Activated T-helper 17 cell treated with anti-CD3 and anti-CD28 coated beads, Interleukin-2, amount 50 U/mL, for 72 hours (primary cell): ENCODE results near the gene ZNF506. TPM values are rescaled to one million over a fixed set of nuclear protein-coding genes. Genes with fewer than 3 reads are reported as not detected.
A peak's percentile ranks its signal among the peaks of the same experiment; 100 is the strongest.
"Not testable (repeated sequence)": the region's sequence is repeated elsewhere in the genome, so short reads cannot be mapped to it uniquely, and the experiment has no call there.

Experiments
- ATAC-seq: fragments of 150-1000 bp; cut with Tn5 transposase; replicated peaks from 2 replicates; pipeline ENCODE4 v1.10.0; 2021; ENCODE audit warnings: mild to moderate bottlenecking, moderate library complexity
- H3K27ac Mint-ChIP-seq: one replicate; pipeline ENCODE4 v1.8.0; 2022; ENCODE audit warnings: mixed read lengths
- H3K27me3 Mint-ChIP-seq: one replicate; pipeline ENCODE4 v1.8.0; 2022; ENCODE audit warnings: mixed read lengths
- H3K36me3 Mint-ChIP-seq: one replicate; pipeline ENCODE4 v1.8.0; 2022; ENCODE audit warnings: low read depth, mild to moderate bottlenecking, mixed read lengths
- H3K4me1 Mint-ChIP-seq: one replicate; pipeline ENCODE4 v1.8.0; 2022; ENCODE audit warnings: mixed read lengths
- H3K4me3 Mint-ChIP-seq: one replicate; pipeline ENCODE4 v1.8.0; 2022; ENCODE audit warnings: mild to moderate bottlenecking, mixed read lengths
- H3K9me3 Mint-ChIP-seq: one replicate; pipeline ENCODE4 v1.8.0; 2022; ENCODE audit warnings: mixed read lengths
- total RNA-seq, 2 donors: library from RNA; stranded (reverse); gene quantifications; one replicate each; pipeline ENCODE4 v1.2.3, GENCODE V29; 2022

Gene ZNF506
- total RNA-seq, 2 donors from 2014 or later = 16.1 to 58.1 TPM

DNA sequence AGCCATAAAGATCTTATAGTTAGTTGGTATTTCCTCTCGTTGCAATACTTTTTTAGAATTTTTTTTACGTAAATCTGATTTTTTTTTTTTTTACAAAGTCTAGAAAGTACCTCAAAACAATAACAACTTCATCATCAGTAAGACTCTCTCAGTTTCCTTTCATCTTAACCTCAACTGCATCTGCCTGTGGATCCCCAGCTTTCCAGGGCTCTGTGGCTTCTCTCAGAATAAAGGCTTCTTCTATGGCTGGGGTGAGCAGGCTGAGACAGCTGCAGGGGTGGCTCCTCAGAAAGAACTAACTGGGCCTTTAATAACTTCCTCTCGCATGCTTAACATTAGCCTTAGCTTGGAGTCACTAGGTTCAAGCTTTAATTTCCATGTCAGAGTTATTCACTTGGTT, 4.2 kb downstream of the ZNF506 start:
- Mint-ChIP-seq H3K9me3 (peaks cover 4% of the 10 kb centered on the region), H3K4me3 (peak overlapping the region; percentile 96), H3K36me3 (peaks cover 87% of the 10 kb centered on the region), H3K4me1 (peaks cover 17% of the 10 kb centered on the region), H3K27ac (peak overlapping the region; percentile 85), H3K27me3 (no peaks in the 10 kb centered on the region)
- ATAC-seq = peak; percentile 69

DNA sequence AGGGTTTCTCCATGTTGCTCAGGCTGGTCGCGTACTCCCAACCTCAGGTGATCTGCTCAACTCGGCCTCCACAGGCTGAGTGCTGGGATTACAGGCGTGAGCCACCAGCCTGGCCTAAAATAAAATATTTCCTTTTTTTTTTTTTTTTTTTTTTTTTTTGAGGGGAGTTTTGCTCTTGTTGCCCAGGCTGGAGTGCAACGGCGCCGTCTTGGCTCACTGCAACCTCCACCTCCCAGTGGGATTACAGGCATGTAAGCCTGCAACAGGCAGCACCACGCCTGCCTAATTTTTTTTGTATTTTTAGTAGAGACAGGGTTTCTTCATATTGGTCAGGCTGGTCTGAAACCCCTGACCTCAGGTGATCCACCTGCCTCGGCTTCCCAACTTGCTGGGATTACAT, 4.9 kb downstream of the ZNF506 start:
- ATAC-seq = no peak
- H3K9me3 Mint-ChIP-seq = peaks cover 4% of the 10 kb centered on the region
- peaks cover 93% of the 10 kb centered on the region for H3K36me3 Mint-ChIP-seq
- peaks cover 23% of the 10 kb centered on the region for H3K4me1 Mint-ChIP-seq
- H3K27ac Mint-ChIP-seq = peak overlapping the region; percentile 85
- H3K4me3 Mint-ChIP-seq = peak overlapping the region; percentile 96
- no peaks in the 10 kb centered on the region for H3K27me3 Mint-ChIP-seq

DNA sequence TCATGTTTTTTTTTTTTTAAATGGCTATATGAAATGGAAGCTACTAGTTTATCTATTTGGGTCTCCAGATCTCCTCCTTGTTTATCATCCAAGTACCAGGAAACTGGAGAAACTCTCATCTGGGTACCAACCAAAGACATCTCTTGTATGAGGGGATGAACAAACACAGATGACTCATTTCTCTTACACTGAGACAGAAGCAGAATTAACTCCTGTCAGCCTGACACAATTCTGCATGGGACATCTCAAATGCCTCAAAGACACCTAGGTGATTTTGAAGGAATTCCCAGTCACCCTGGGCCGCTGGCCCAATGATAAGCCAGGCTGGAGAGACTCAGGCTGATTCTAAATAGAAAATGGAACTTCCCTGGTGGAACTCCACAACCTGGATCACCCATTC, 9.6 kb downstream of the ZNF506 start:
- ATAC-seq = peak; percentile 60
- peak overlapping the region; percentile 16 for H3K4me3 Mint-ChIP-seq
- H3K9me3 Mint-ChIP-seq, H3K27me3 Mint-ChIP-seq: not testable (repeated sequence)
- H3K27ac Mint-ChIP-seq = peak overlapping the region; percentile 33
- H3K36me3 Mint-ChIP-seq = peaks cover 90% of the 10 kb centered on the region
- peaks cover 16% of the 10 kb centered on the region for H3K4me1 Mint-ChIP-seq

DNA sequence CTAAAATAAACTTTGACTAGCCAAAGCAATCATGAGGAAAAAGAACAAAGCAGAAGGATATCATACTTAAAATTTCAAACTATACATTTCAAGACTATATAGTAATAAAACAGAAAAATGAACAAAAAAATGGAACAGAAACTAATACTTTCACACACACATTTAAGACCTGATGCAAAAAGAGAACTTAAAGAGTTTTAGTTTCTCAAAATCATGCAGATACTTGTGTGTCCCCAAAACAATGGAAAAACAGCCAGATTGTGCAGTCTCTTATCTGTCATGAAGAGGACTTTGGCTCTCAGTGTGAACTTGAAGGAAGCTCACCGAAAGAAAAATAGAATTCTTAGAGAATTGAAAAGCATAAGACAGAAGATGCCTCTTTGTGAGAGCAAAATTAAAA, 16.1 kb downstream of the ZNF506 start:
- H3K9me3 Mint-ChIP-seq = no peaks in the 10 kb centered on the region
- peaks cover 4% of the 10 kb centered on the region for H3K4me1 Mint-ChIP-seq
- no peak overlapping the region for H3K27ac Mint-ChIP-seq
- peak; percentile 40 for ATAC-seq
- no peaks in the 10 kb centered on the region for H3K27me3 Mint-ChIP-seq
- H3K4me3 Mint-ChIP-seq = no peak overlapping the region
- H3K36me3 Mint-ChIP-seq = peaks cover 96% of the 10 kb centered on the region

DNA sequence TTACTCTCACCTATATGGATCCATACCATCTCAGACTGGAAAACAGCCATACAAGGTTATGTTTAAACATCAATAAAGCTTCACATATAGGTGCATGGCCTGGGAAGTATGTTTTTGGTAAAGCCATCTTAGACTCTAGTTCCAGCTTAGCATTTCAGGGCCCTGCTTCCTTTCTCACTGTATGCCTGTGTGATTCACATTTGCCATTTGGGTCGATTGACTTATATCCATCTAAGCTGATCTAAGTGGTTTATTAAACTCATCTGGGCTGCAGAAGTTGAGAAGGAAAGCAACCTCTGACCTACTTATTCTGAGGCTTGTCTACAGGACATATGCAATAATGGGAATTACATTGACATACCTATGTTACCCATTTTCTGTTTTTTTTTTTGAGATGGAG, 33.5 kb downstream of the ZNF506 start:
- no peak overlapping the region for H3K27ac Mint-ChIP-seq
- H3K4me1 Mint-ChIP-seq = peaks cover 16% of the 10 kb centered on the region
- peak; percentile 12 for ATAC-seq

DNA sequence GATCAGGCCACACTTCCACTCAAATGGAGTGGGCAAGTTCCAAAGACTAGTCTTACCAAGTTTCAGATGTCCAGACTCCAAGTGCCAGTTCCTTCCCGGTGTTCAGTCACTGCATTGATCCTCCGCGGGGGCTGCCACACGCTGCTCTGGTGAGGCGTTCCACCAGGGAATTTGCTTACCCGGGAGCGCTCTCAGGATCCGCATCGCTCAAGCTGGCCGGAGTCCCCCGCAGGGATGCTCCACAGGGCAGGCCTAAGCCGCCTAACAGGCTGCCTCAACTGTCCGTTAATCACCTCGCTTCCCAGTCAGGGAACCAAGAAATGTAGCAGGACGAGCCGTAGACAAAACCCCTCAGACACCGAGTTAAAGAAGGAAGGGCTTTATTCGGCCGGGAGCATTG, 36.1 kb downstream of the ZNF506 start:
- H3K4me3 Mint-ChIP-seq, H3K27ac Mint-ChIP-seq, ATAC-seq, H3K9me3 Mint-ChIP-seq, H3K27me3 Mint-ChIP-seq: not testable (repeated sequence)
- H3K36me3 Mint-ChIP-seq = peaks cover 88% of the 10 kb centered on the region
- H3K4me1 Mint-ChIP-seq = peaks cover 24% of the 10 kb centered on the region

More for the DNA sequence above, 33.5 kb downstream of the ZNF506 start:
- H3K27me3 Mint-ChIP-seq = no peaks in the 10 kb centered on the region
- no peaks in the 10 kb centered on the region for H3K9me3 Mint-ChIP-seq
- no peak overlapping the region for H3K4me3 Mint-ChIP-seq
- peaks cover 90% of the 10 kb centered on the region for H3K36me3 Mint-ChIP-seq

DNA sequence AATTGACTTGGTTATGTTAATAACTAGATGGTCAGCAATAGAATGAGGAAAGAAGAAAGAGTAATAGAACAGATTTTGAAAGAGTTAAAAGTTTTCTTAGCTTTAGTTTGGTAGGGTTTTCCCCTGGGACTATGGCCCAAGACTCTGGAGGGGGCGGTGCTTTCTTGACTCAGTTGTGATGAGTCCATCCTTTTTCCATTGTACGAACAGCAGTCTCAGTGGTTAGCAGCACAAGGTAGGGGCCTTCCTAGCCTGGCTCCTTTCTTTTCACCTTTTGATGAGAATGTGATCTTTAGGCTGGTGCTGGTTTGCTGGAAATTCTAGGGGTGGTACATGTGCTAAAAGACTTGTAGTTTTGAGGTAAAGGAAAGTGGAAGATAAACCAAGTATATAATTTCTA, 38.8 kb downstream of the ZNF506 start:
- peak overlapping the region; percentile 48 for H3K27ac Mint-ChIP-seq
- H3K36me3 Mint-ChIP-seq = peaks cover 89% of the 10 kb centered on the region
- H3K27me3 Mint-ChIP-seq = no peaks in the 10 kb centered on the region
- H3K9me3 Mint-ChIP-seq = no peaks in the 10 kb centered on the region
- H3K4me3 Mint-ChIP-seq = peak overlapping the region; percentile 44
- peak; percentile 79 for ATAC-seq
- H3K4me1 Mint-ChIP-seq = peaks cover 28% of the 10 kb centered on the region

DNA sequence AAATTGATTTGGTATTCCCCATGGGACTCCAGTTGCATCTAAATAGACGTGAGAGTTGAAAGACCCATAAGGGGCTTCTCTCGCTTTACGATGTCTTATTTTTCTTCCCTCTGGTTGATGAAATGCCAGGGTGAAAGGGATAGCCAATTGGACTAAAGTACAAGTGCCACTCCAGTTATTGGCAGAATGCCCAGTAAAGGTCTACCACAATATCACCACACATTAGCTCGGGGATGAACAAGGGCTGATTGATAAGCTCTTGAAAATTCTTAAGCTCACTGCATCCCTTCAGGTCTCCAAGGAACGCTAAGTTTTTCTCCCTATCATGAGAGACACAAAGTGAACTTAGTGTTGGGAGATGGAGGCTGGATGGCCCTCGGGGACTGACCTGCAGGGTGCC, 39.8 kb downstream of the ZNF506 start:
- H3K4me1 Mint-ChIP-seq = peaks cover 35% of the 10 kb centered on the region
- H3K9me3 Mint-ChIP-seq, H3K27ac Mint-ChIP-seq, H3K27me3 Mint-ChIP-seq, ATAC-seq: not testable (repeated sequence)
- H3K36me3 Mint-ChIP-seq = peaks cover 81% of the 10 kb centered on the region
- peak overlapping the region; percentile 44 for H3K4me3 Mint-ChIP-seq

DNA sequence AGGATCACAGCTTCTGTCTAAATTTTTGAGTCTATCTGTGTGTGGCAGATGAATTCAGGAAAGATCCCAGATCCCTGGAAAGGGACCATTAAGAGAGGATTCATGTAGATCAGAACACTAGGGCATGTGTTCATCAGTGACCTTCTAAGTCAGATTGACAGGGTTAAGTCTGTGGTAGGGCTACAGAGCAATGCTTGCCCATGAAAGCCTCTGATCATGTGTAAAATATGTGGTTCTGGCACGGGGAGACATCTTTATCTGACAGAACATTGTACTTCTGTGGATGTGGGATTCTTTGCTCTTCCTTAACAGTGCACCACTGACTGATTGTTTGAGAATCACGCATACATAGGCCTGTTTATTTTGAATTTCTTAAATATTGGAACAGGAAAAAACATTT, 42.9 kb downstream of the ZNF506 start:
- peaks cover 25% of the 10 kb centered on the region for H3K4me1 Mint-ChIP-seq
- H3K4me3 Mint-ChIP-seq = peak overlapping the region; percentile 94
- no peaks in the 10 kb centered on the region for H3K27me3 Mint-ChIP-seq
- H3K36me3 Mint-ChIP-seq = peaks cover 50% of the 10 kb centered on the region
- peak overlapping the region; percentile 86 for H3K27ac Mint-ChIP-seq
- H3K9me3 Mint-ChIP-seq = no peaks in the 10 kb centered on the region
- ATAC-seq = no peak

DNA sequence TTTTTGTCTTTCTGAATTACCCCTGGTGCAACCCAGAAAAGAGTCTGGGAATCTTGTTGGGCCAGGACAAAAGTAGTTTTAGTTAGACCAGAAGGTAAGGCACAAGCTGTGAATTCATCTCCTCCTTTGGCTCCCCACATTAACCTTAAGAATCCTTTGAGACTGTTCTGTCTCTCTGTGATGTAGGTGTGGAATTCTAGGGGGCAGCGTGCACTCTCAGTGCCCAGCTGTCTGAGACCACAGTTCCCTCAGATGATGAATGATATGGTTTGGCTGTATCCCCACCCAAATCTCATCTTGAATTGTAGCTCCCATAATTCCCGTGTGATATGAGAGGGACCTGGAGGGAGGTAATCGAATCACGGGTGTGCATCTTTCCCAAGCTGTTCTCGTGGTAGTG, 43.9 kb downstream of the ZNF506 start:
- Mint-ChIP-seq H3K36me3 (peaks cover 43% of the 10 kb centered on the region), H3K27ac (peak overlapping the region; percentile 86), H3K4me3 (peak overlapping the region; percentile 94), H3K9me3 (no peaks in the 10 kb centered on the region), H3K27me3 (no peaks in the 10 kb centered on the region), H3K4me1 (peaks cover 21% of the 10 kb centered on the region)
- ATAC-seq = no peak

DNA sequence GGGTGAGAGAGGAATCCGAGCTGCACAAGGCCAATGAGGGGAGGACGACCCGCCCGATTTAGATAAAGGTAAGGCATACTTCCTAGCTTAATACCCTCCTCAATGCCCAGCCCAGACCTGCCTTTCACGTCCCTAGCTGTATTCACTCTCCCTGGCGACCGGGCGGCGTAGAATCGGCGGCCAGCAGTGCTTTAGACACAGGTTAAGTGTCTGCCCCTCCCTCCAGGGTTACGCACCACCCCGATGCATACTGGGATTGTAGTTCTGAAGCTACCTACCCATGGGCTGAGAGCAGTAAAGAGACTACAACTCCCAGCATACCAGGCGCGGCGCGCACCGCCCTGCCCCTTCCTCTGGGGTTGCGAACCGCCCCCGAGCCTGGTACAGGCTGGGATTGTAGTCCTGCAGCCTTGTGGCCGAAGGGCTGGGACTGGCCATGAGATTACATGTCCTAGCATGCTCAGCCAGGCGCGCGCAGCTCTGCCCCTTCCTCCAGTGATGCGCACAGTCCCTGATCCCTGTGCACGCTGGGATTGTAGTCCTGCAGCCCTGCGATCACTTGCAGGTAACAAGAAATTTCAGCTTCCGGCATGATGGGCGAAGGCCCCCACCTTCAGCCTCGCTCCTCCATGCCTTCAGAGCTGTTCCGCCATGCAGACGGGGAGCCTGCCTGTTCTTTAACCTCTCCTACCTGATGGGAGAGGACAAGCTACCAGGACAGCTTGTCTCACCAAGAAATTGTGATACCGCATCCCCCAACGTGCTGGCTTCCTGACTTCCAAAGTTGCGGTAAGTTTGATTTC, 45.1 kb downstream of the ZNF506 start:
- H3K36me3 Mint-ChIP-seq = peaks cover 33% of the 10 kb centered on the region
- peak overlapping the region; percentile 94 for H3K4me3 Mint-ChIP-seq
- H3K4me1 Mint-ChIP-seq = peaks cover 19% of the 10 kb centered on the region
- peak overlapping the region; percentile 86 for H3K27ac Mint-ChIP-seq
- no peaks in the 10 kb centered on the region for H3K27me3 Mint-ChIP-seq
- ATAC-seq = peak; percentile 100
- H3K9me3 Mint-ChIP-seq = no peaks in the 10 kb centered on the region

DNA sequence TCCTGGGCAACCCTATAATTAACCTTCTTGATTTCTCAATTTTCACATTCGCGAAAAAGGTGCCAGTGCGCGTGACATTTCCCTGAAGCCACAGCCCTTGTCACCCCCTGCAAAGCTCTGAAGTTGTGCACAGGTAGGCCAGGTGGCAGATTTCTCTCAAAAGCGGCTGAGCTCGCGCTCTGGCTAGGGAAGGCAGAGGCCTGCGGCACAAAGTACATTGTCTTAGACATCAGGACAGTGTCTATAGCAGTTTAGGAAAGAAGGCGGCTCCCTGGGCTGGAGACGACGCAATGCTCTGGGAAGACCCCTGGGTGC, 45.7 kb downstream of the ZNF506 start:
- no peaks in the 10 kb centered on the region for H3K27me3 Mint-ChIP-seq
- H3K27ac Mint-ChIP-seq = peak overlapping the region; percentile 86
- peaks cover 29% of the 10 kb centered on the region for H3K36me3 Mint-ChIP-seq
- peaks cover 21% of the 10 kb centered on the region for H3K4me1 Mint-ChIP-seq
- H3K9me3 Mint-ChIP-seq = no peaks in the 10 kb centered on the region
- peak overlapping the region; percentile 94 for H3K4me3 Mint-ChIP-seq
- peak; percentile 8 for ATAC-seq

DNA sequence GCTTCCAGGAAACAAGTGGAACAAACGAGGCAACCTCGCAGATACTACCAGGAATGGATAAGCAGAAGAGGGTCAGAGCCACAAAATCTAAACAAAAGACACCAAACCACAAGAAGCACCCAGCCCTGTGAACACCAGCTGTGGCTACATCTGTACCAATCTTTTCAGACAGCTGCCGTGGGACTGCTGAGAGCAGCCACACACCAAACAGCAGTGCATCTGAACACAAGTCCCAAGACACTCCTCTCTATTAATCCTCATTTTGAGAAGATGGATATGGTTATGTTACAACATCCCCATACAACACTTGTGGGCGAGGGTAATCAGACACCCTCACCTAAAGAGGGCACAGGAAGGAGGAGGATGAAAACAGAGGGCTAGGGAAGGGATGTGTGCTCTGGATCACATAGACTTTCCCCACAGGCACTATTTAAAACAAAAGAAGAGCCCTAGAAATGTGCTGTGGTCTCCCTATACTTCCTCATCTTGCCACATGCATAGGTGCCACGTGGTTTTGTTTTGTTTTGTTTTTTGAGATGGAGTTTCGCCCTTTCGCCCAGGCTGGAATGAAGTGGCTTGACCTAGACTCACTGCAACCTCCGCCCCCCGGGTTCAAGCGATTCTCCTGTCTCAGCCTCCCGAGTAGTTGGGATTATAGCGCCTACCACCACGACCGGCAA, 47.1 kb downstream of the ZNF506 start:
- peaks cover 21% of the 10 kb centered on the region for H3K4me1 Mint-ChIP-seq

DNA sequence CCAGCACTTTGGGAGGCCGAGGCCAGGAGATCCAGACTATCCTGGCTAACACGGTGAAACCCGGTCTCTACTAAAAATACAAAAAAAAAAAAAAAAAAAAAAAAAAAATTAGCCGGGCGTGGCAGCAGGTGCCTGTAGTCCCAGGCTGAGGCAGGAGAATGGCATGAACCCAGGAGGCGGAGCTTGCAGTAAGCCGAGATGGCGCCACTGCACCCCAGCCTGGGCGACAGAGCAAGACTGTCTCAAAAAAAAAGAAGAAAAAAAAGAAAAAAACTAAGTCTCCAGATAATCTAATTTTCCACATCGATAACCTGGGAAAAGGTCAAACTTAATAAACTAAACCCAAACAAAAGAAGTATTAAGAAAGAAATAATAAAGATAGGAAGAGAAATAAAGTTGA, 49.6 kb downstream of the ZNF506 start:
- not testable (repeated sequence) for ATAC-seq, H3K27ac Mint-ChIP-seq, H3K4me3 Mint-ChIP-seq, H3K4me1 Mint-ChIP-seq, H3K36me3 Mint-ChIP-seq, H3K9me3 Mint-ChIP-seq, H3K27me3 Mint-ChIP-seq

More for the DNA sequence above, 47.1 kb downstream of the ZNF506 start:
- H3K27ac Mint-ChIP-seq = no peak overlapping the region
- no peaks in the 10 kb centered on the region for H3K27me3 Mint-ChIP-seq
- ATAC-seq = no peak
- peaks cover 17% of the 10 kb centered on the region for H3K36me3 Mint-ChIP-seq
- H3K9me3 Mint-ChIP-seq = no peaks in the 10 kb centered on the region
- H3K4me3 Mint-ChIP-seq = peak overlapping the region; percentile 94

DNA sequence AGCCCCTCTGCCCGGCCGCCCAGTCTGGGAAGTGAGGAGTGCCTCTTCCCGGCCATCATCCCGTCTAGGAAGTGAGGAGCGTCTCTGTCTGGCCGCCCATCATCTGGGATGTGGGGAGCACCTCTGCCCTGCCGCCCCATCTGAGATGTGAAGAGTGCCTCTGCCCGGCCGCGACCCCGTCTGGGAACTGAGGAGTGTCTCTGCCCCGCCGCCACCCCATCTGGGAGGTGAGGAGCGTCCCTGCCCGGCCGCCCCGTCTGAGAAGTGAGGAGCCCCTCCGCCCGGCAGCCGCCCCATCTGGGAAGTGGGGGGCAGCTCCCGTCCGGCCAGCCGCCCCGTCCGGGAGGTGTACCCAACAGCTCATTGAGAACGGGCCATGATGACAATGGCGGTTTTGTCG, 51.6 kb downstream of the ZNF506 start:
- H3K9me3 Mint-ChIP-seq, H3K27me3 Mint-ChIP-seq, H3K36me3 Mint-ChIP-seq, ATAC-seq, H3K4me1 Mint-ChIP-seq, H3K4me3 Mint-ChIP-seq, H3K27ac Mint-ChIP-seq: not testable (repeated sequence)
